ENCODE data around the gene MMP8. TPM values are rescaled to one million over a fixed set of nuclear protein-coding genes. Genes with fewer than 3 reads are reported as not detected.
"Not testable (repeated sequence)": the region's sequence is repeated elsewhere in the genome, so short reads cannot be mapped to it uniquely, and the experiment has no call there.

MMP8 gene
- total RNA-seq, 1 donor from 2014 or later, result not detected

DNA sequence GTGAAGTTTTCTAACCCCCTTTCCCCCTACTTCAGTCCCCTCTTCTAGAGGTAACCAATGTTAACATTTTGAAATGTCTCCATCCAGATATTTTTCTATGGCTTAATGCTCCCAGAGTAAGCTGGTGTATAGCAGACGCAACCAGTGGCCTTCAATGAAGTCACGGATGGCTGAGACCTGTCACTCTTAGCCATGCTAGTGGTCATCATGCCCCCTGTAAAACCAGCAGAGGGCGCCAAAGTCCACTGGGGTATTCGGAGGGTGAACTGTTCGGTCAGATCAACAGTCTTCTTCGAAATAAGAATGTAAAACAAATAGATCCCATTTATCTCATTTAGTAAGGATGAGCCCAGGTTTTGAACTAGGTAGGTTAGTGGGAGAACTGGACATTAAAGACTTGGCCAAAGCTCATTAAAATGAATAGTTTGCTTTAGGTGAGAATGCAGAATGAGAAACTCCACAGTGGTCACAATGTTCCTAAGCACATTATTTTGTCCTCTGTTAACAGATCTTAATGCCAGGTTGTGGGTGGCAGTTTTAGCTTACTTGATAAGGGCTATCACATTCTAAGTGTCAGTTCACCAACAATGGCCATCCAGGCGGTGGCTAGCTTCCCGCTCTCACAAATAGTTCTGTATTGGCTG is 8.6 kb upstream of the MMP8 start:
- H3K4me3 Mint-ChIP-seq (ENCODE audit: unreplicated experiment), result no peak overlapping the region
- H3K4me1 Mint-ChIP-seq (ENCODE audit: unreplicated experiment), result no peaks in the 10 kb centered on the region
- peak; percentile 74 for TF ChIP-seq CTCF (IDR thresholded peaks at IDR 0.05)
- peak; percentile 86 for DNase-seq (ENCODE audit: extremely low spot score, unreplicated experiment)
- peaks cover under 1% of the 10 kb centered on the region for H3K36me3 Mint-ChIP-seq (ENCODE audit: unreplicated experiment)
- H3K27ac Mint-ChIP-seq (ENCODE audit: unreplicated experiment), result no peak overlapping the region
- H3K27me3 Mint-ChIP-seq (ENCODE audit: unreplicated experiment), result peaks cover 8% of the 10 kb centered on the region
- H3K9me3 Mint-ChIP-seq (ENCODE audit: unreplicated experiment), result peaks cover 4% of the 10 kb centered on the region

DNA sequence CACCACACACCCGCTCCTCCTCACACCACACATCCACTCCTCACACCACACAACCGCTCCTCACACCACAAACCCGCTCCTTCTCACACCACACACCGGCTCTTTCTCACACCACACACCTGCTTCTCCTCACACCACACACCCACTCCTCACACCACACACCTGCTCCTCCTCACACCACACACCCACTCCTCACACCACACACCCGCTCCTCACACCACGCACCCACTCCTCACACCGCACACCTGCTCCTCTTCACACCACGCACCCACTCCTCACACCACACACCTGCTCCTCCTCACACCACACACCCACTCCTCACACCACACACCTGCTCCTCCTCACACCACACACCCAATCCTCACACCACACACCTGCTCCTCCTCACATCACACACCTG is 6.2 kb upstream of the MMP8 start:
- H3K36me3 Mint-ChIP-seq (ENCODE audit: unreplicated experiment), result not testable (repeated sequence)

DNA sequence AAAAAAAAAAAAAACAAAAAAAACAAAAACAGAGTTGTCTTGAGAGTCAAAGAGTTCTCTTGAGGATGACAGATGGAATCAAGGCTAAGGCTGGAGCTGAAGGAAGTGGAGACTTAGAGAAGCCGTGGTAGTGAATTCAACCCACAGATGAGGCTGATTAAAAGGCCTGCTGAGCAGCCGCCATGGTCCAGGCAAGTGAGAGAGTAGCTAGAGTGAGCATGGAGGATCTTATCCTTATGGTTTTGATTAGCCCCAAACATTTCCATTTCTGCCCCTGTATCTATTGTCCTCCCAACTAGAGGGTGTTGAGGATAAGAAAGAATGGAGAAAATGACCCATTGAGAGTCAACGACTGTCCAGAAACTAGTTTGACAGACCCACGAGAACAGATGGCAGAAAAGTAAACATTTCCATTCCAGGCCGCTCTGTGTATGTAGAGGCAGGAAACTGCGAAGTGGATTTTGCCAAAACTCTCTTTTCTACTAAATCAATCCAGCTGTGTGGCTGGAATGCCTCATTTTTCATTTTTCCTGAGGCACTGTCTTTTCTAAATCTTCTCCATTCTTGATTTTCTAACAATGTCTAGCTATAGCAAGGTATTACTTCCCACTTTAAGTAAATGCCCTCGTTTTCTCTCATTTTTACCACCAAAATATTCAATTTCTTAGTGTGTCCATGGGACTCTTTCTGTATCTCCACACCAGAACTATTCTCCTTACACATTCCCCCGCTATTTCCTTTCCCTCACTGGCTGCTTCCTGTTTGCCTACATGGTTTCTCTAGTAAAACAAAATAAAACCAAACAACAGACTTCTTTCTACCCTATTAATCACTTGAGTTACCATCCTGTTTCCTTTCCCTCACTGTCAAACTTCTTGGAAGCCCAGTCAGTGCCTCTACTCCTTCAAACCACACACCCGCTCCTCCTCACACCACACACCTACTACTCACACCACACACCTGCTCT is 5.4 kb upstream of the MMP8 start:
- H3K27me3 Mint-ChIP-seq (ENCODE audit: unreplicated experiment), result peaks cover 4% of the 10 kb centered on the region
- H3K4me3 Mint-ChIP-seq (ENCODE audit: unreplicated experiment), result no peak overlapping the region
- H3K4me1 Mint-ChIP-seq (ENCODE audit: unreplicated experiment), result no peaks in the 10 kb centered on the region
- no peaks in the 10 kb centered on the region for H3K9me3 Mint-ChIP-seq (ENCODE audit: unreplicated experiment)
- no peak for TF ChIP-seq CTCF (IDR thresholded peaks at IDR 0.05)
- DNase-seq (ENCODE audit: extremely low spot score, unreplicated experiment), result no peak
- H3K36me3 Mint-ChIP-seq (ENCODE audit: unreplicated experiment), result no peaks in the 10 kb centered on the region
- no peak overlapping the region for H3K27ac Mint-ChIP-seq (ENCODE audit: unreplicated experiment)

More for the DNA sequence above, 6.2 kb upstream of the MMP8 start:
- not testable (repeated sequence) for H3K4me3 Mint-ChIP-seq (ENCODE audit: unreplicated experiment); H3K9me3 Mint-ChIP-seq (ENCODE audit: unreplicated experiment); DNase-seq (ENCODE audit: extremely low spot score, unreplicated experiment); H3K4me1 Mint-ChIP-seq (ENCODE audit: unreplicated experiment); H3K27ac Mint-ChIP-seq (ENCODE audit: unreplicated experiment); H3K27me3 Mint-ChIP-seq (ENCODE audit: unreplicated experiment)

DNA sequence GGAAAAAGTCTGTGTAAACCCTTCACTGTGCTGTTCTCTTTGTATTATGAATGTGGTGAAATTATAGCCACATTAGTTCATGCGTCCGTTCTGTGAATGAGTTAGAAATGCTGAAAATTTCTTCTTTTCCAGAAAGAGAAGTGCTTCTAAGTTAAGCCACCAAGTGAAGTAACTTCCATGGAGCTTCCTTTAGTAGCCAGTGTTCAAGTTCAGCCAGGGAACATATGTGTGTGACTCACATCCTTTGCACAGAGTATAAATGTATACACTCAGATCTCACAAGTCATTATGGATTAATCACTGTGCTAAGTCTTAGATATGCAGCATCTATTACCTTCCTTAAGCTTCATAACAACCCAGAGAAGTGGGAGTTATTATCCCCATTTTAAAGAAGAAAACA is 3.1 kb upstream of the MMP8 start:
- no peak for DNase-seq (ENCODE audit: extremely low spot score, unreplicated experiment)
- Mint-ChIP-seq H3K9me3 (ENCODE audit: unreplicated experiment) (no peaks in the 10 kb centered on the region), H3K27me3 (ENCODE audit: unreplicated experiment) (no peaks in the 10 kb centered on the region), H3K4me1 (ENCODE audit: unreplicated experiment) (no peaks in the 10 kb centered on the region), H3K36me3 (ENCODE audit: unreplicated experiment) (no peaks in the 10 kb centered on the region), H3K27ac (ENCODE audit: unreplicated experiment) (no peak overlapping the region), H3K4me3 (ENCODE audit: unreplicated experiment) (no peak overlapping the region)
- TF ChIP-seq CTCF (IDR thresholded peaks at IDR 0.05), result no peak

- Mint-ChIP-seq H3K36me3 (ENCODE audit: unreplicated experiment) (no peaks in the 10 kb centered on the region), H3K27ac (ENCODE audit: unreplicated experiment) (no peak overlapping the region), H3K27me3 (ENCODE audit: unreplicated experiment) (peaks cover 19% of the 10 kb centered on the region), H3K4me1 (ENCODE audit: unreplicated experiment) (no peaks in the 10 kb centered on the region), H3K9me3 (ENCODE audit: unreplicated experiment) (no peaks in the 10 kb centered on the region), H3K4me3 (ENCODE audit: unreplicated experiment) (no peak overlapping the region)
- TF ChIP-seq CTCF (IDR thresholded peaks at IDR 0.05), result no peak
- DNase-seq (ENCODE audit: extremely low spot score, unreplicated experiment), result no peak
These were observed 1.9 kb downstream of the MMP8 start for GRCh38 chr11:102722821-102723220.

Measured in osteocyte (in vitro differentiated cells).